Endodermal cell (in vitro differentiated cells): ENCODE results near the gene FLYWCH1. TPM values are rescaled to one million over a fixed set of nuclear protein-coding genes. Genes with fewer than 3 reads are reported as not detected.

Experiments
- DNase-seq: peaks from one replicate; pipeline ENCODE4 v3.0.0-alpha.2; 2017
- H3K27ac ChIP-seq: 2 replicates; pipeline ENCODE4 v1.5.1; 2013; ENCODE audit warnings: mild to moderate bottlenecking, low read depth, low read length, moderate library complexity
- H3K27me3 ChIP-seq: 2 replicates; pipeline ENCODE4 v1.6.1; 2013; ENCODE audit warnings: mild to moderate bottlenecking, low read length, moderate library complexity; ENCODE audit not compliant: insufficient read depth, control insufficient read depth, poor library complexity, severe bottlenecking
- H3K36me3 ChIP-seq: 2 replicates; pipeline ENCODE4 v1.7.0; 2013; ENCODE audit warnings: mild to moderate bottlenecking, low read length, moderate library complexity; ENCODE audit not compliant: control insufficient read depth, insufficient read depth
- H3K4me1 ChIP-seq: one replicate; pipeline ENCODE4 v1.7.0; 2013; ENCODE audit warnings: low read length; ENCODE audit not compliant: control insufficient read depth, insufficient read depth
- H3K4me3 ChIP-seq: 2 replicates; pipeline ENCODE4 v1.5.1; 2013; ENCODE audit warnings: mild to moderate bottlenecking, low read length, moderate library complexity
- H3K9ac ChIP-seq: 2 replicates; pipeline ENCODE4 v1.6.1; 2013; ENCODE audit warnings: mild to moderate bottlenecking, low read length, moderate library complexity; ENCODE audit not compliant: poor library complexity, severe bottlenecking; ENCODE audit errors: extremely low read depth
- H3K9me3 ChIP-seq: 2 replicates; pipeline ENCODE4 v1.6.1; 2013; ENCODE audit warnings: mild to moderate bottlenecking, low read length, moderate library complexity; ENCODE audit not compliant: control insufficient read depth
- H3K27ac Mint-ChIP-seq: 2 replicates; pipeline ENCODE4 v1.8.0; 2020; ENCODE audit warnings: mixed read lengths
- H3K27me3 Mint-ChIP-seq: 2 replicates; pipeline ENCODE4 v1.8.0; 2021; ENCODE audit warnings: mild to moderate bottlenecking, mixed read lengths; ENCODE audit not compliant: insufficient read depth
- H3K36me3 Mint-ChIP-seq: 2 replicates; pipeline ENCODE4 v1.8.0; 2020; ENCODE audit warnings: low read depth, mixed read lengths
- H3K4me1 Mint-ChIP-seq: 2 replicates; pipeline ENCODE4 v1.8.0; 2020; ENCODE audit warnings: mixed read lengths
- H3K4me3 Mint-ChIP-seq: 2 replicates; pipeline ENCODE4 v1.8.0; 2020; ENCODE audit warnings: mild to moderate bottlenecking, moderate library complexity, mixed read lengths
- H3K9me3 Mint-ChIP-seq: 2 replicates; pipeline ENCODE4 v1.8.0; 2020; ENCODE audit warnings: mild to moderate bottlenecking, mixed read lengths
- CTCF ChIP-seq: fragments of 200-600 bp; sonication (generic); conservative IDR thresholded peaks from 2 replicates; pipeline ENCODE4 v1.5.0; 2021; ENCODE audit warnings: antibody characterized with exemption, mild to moderate bottlenecking
- WGBS, 2 experiments: methylation state at CpG; one replicate each; pipeline versions ENCODE4 v1.1.5 to v1.1.7; 2013; ENCODE audit warnings: missing lambda C conversion rate in 2 of 2, mixed read lengths in 1 of 2; ENCODE audit not compliant: insufficient coverage in 1 of 2, insufficient read length in 1 of 2; 5-methylcytosine and 5-hydroxymethylcytosine counted together
- total RNA-seq, 2 donors: library from RNA; stranded (reverse); fragmentation: NEBNext Ultra II Directional in 1 of 2; extraction: Animal tissue kit (Norgen Biotek cat#: 25700) in 1 of 2; gene quantifications; 2 replicates in 1 of 2; 3 replicates in 1 of 2; pipeline ENCODE4 v1.2.1, GENCODE V29; 2021

Gene FLYWCH1
- total RNA-seq, 2 donors from 2014 or later = 20.5 to 33.6 TPM

- no peak overlapping the region for H3K4me3 Mint-ChIP-seq
- peak; percentile 54 for TF ChIP-seq CTCF
- no peaks in the 10 kb centered on the region for H3K9me3 Mint-ChIP-seq
- H3K4me1 ChIP-seq = no peaks in the 10 kb centered on the region
- H3K27ac ChIP-seq = no peak overlapping the region
- peaks cover 27% of the 10 kb centered on the region for H3K27me3 Mint-ChIP-seq
- peak; percentile 65 for DNase-seq
- H3K27ac Mint-ChIP-seq = no peak overlapping the region
- 87% methylated on average over 12 of the region's 12 CpGs for WGBS, 2 experiments
- H3K9me3 ChIP-seq = no peaks in the 10 kb centered on the region
- peaks cover 9% of the 10 kb centered on the region for H3K27me3 ChIP-seq
- no peak overlapping the region for H3K9ac ChIP-seq
- peaks cover 30% of the 10 kb centered on the region for H3K36me3 ChIP-seq
- H3K4me3 ChIP-seq = no peak overlapping the region
- H3K36me3 Mint-ChIP-seq = peaks cover 25% of the 10 kb centered on the region
- peaks cover 4% of the 10 kb centered on the region for H3K4me1 Mint-ChIP-seq
Measured at GRCh38 chr16:2914233-2914632, 2.5 kb downstream of the FLYWCH1 start.

- H3K4me1 ChIP-seq = no peaks in the 10 kb centered on the region
- H3K9me3 ChIP-seq = no peaks in the 10 kb centered on the region
- no peak for DNase-seq
- 88 to 92% methylated on average over 11 to 13 of the region's 13 CpGs for WGBS, 2 experiments
- H3K36me3 ChIP-seq = peaks cover 30% of the 10 kb centered on the region
- peaks cover 21% of the 10 kb centered on the region for H3K27me3 Mint-ChIP-seq
- no peaks in the 10 kb centered on the region for H3K9me3 Mint-ChIP-seq
- H3K27ac Mint-ChIP-seq = no peak overlapping the region
- no peak overlapping the region for H3K27ac ChIP-seq
- peaks cover 31% of the 10 kb centered on the region for H3K36me3 Mint-ChIP-seq
- H3K27me3 ChIP-seq = peaks cover 9% of the 10 kb centered on the region
- H3K9ac ChIP-seq = no peak overlapping the region
- no peak overlapping the region for H3K4me3 Mint-ChIP-seq
- H3K4me3 ChIP-seq = no peak overlapping the region
- peaks cover 6% of the 10 kb centered on the region for H3K4me1 Mint-ChIP-seq
- TF ChIP-seq CTCF = no peak
Measured at GRCh38 chr16:2915196-2915929, 3.6 kb downstream of the FLYWCH1 start.

- DNase-seq = peak; percentile 85
- no peak overlapping the region for H3K27ac Mint-ChIP-seq
- H3K9ac ChIP-seq = no peak overlapping the region
- H3K27me3 Mint-ChIP-seq = no peaks in the 10 kb centered on the region
- no peaks in the 10 kb centered on the region for H3K4me1 ChIP-seq
- no peaks in the 10 kb centered on the region for H3K27me3 ChIP-seq
- peak; percentile 94 for TF ChIP-seq CTCF
- no peaks in the 10 kb centered on the region for H3K9me3 Mint-ChIP-seq
- peaks cover 36% of the 10 kb centered on the region for H3K36me3 Mint-ChIP-seq
- peaks cover 32% of the 10 kb centered on the region for H3K36me3 ChIP-seq
- no peak overlapping the region for H3K4me3 ChIP-seq
- H3K27ac ChIP-seq = no peak overlapping the region
- H3K4me3 Mint-ChIP-seq = no peak overlapping the region
- WGBS, 2 experiments = 63 to 65% methylated on average over 8 to 13 of the region's 13 CpGs
- H3K9me3 ChIP-seq = no peaks in the 10 kb centered on the region
- peaks cover 2% of the 10 kb centered on the region for H3K4me1 Mint-ChIP-seq
Measured at GRCh38 chr16:2919511-2920255, 8.0 kb downstream of the FLYWCH1 start.
